Activated CD4-positive, alpha-beta T cell treated with anti-CD3 and anti-CD28 coated beads, Interleukin-2, Interleukin-6, amounts not matched to agents 100 ng/mL and 50 ng/mL, durations not matched to agents 16 hours and 8 hours (primary cell): Measurements from ENCODE around the gene ZNF385B.
"Not testable (repeated sequence)": the region's sequence is repeated elsewhere in the genome, so short reads cannot be mapped to it uniquely, and the experiment has no call there.

Experiments
- DNase-seq: peaks from one replicate; pipeline ENCODE4 v3.0.0-alpha.2; 2020

Gene ZNF385B

DNA sequence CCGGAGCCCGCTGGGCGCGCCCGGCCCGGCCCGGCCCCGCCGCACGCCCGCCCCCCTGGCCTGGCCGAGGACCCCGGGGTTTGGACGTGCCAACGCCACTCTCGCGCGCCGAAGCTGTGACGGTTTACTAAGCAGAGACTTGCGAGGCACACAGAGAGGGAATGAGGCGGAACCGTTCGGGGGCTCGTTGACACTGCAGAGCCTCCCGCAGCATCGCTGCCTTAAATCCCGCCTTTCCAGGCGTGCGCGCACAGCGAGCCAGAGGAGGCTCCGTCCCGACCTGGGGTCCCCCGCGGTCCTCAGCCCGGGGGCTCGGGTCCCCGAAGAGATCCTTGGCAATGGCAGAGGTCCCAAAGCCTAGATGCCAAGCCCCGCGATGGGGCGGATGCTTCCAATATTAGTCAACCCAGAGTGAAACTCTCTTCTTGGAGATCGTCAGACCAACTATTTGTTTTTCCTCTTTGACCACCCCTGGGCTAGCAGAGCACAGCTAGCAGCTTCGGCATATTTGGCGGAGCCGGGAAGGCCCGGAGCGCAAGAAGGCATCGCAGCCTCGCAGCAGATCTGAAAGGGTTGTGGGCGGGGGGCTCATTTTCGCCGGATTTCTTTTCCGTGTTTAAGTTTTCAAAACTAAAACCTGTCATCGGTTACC is at the start of gene ZNF385B:
Gene ZNF385B, minus strand, starts transcription at position 197 of the 652 bp plus-strand sequence.
- DNase-seq = no peak

DNA sequence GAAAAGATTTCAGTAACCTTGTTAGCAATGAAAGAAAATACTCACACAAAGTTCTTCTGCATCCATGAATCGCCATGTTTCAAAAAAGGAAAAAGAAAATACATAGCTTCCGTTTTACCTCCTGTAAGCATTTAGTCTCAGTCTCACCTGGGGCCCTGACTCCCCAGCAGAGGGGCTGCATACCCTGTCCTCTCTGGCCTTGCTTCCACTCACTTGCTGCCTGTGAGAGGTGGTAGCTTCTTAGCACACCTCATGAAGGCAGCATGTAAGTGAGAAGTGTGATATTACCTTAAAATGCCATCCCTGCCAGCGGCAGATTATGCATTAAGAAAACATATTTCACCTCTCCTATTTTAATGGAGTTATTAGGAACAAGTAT is 49.3 kb upstream of the ZNF385B start:
- no peak for DNase-seq

- no peak for DNase-seq
Observed at GRCh38 chr2:179909845-179910734, 48.7 kb upstream of the ZNF385B start.

GRCh38 chr2:179900655-179901054 is 39.2 kb upstream of the ZNF385B start:
- no peak for DNase-seq

DNA sequence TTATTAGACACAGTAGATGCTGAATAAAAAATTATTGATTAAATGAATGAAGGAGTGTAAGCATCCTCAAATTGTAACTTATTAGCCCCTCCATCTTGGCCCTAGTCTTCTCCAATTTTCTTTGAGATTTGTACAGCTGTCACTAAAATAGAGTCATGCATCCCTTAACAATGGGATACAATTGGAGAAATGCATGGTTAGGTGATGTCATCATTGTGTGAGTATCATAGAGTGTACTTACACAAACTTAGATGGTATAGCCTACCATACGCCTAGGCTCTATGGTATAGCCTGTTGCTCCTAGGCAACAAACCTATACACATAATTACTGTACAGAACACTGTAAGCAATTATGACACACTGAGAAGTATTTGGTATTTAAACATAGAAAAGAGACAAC is 38.3 kb upstream of the ZNF385B start:
- DNase-seq = no peak

DNA sequence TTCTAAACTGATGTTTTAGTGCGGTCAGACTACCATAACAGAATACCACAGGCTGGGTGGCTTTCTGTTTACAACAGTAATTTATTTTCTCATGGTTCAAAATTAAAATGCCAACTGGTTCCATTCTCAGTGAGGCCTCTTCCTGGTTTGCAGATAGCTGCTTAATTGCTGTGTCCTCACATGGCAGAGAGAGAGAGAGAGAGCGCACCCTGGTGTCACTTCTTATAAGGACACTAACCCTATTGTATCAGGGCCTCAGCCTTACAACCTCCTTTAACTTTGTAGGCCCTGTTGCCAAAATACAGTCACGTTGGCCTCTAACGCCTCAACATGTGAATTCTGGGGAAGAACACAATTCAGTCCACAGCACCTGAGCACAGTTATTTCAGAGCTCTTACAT is 37.5 kb upstream of the ZNF385B start:
- peak; percentile 41 for DNase-seq

DNA sequence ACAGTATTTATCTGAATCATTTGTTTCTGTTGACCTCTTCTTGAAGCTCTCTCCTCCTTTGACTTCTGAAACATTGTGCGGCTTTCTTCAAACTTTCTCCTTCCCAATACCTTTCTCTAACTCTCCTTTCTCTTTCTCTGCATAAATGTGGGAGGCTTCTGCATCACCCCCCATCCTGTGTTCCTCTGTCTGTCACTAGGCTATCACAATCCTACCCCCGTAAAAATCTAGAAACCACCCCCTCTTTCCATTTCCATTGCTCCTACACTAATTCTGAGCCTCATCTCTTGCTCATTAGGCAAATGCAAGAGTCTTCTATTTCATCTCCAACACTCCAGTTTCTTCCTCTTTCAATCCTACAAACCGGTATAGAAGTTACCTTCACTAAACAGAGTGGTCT is 32.2 kb upstream of the ZNF385B start:
- DNase-seq = no peak

- DNase-seq = no peak
Observed at GRCh38 chr2:179891237-179891636, 29.8 kb upstream of the ZNF385B start.

DNA sequence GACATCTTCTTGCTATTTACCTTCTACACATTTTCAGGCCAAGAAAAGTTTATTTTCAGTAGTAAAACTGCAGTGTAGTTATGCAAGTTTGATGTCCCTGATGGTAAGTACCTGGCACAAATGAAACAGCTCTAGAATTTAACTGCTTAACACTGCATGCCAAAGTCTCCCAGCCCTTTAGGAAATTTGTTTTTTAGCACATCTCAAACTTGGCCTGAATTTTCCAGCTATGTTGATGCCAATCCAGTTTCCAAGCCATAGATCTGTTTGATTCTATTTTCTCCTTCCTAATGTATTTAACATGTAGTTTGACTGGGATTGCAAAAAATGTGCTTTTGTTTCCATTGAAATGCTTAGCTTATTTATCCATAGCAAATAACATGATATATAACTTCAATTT is 29.3 kb upstream of the ZNF385B start:
- DNase-seq = no peak

DNA sequence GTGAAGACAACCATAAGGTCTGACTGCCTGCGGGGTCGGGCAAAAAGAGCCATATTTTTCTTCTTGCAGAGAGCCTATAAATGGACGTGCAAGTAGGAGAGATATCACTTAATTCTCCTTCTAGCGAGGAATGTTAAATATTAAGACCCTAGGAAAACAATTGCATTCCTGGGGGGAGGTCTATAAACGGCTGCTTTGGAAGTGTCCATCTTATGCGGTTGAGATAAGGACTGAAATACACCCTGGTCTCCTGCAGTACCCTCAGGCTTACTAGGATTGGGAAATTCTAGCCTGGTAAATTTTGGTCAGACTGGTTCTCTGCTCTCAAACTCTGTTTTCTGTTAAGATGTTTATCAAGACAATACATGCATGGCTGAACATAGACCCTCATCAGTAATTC is 27.2 kb upstream of the ZNF385B start:
- DNase-seq = not testable (repeated sequence)

DNA sequence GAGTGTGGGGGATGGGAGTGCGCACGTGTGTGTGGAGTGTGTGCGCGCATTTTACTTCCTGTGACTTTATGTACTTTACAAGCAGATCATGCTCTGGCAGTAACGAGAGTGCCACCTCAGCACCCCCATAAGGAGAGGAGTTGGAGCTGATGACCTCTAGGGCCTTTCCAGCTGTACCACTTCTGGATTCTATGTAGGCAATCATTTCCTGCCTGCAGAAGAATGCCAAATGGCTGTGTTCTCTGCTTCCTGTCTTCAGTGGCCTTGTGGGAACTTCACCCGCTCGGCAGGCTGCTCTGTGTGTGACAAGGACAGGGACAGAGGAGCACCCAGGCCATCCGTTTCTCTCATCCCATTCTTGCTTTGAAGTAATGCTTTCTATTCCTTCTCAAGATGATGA is 22.8 kb upstream of the ZNF385B start:
- no peak for DNase-seq

GRCh38 chr2:179882851-179883806 is 21.7 kb upstream of the ZNF385B start:
- no peak for DNase-seq

DNA sequence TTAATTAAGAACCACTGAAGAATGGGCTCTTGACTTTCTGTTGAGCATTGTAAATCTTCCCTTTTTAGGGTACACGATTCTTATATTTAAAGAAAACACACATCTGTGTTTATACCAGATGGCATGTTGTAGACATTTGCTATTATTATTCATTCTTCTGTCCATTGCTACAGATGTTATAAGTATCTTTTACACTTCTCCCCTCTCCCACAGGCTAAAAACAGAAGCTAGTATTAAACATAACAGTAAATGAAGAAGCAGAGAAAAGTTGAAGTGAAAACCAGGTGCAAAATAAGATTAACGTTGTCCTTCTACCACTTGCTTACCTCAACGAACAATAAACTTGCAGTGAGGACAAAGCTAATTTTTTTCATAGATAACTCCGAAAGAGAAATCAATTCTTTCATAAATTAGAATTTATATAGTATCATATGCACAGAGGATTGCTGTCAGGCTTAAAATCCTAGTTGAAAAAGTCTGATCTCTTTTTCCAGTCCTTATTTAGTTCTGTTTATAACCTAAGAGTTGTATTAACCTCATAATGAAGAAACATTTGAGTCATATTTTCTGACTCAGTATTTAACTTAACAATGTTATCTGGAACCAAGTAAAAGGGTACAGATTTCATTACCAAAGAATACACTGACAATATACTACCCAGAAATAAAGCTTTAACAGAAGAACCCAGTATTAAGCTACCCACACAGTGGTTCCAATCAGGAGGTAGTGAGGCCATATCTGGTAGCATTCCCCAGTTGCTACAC is 16.4 kb upstream of the ZNF385B start:
- no peak for DNase-seq

GRCh38 chr2:179876266-179876665 is 14.9 kb upstream of the ZNF385B start:
- DNase-seq = no peak

- no peak for DNase-seq
Observed at GRCh38 chr2:179875864-179876263, 14.5 kb upstream of the ZNF385B start.

- no peak for DNase-seq
Observed at GRCh38 chr2:179862898-179863458, 1.6 kb upstream of the ZNF385B start.

- no peak for DNase-seq
Observed at GRCh38 chr2:179861027-179861415, 391 bp downstream of the ZNF385B start.

DNA sequence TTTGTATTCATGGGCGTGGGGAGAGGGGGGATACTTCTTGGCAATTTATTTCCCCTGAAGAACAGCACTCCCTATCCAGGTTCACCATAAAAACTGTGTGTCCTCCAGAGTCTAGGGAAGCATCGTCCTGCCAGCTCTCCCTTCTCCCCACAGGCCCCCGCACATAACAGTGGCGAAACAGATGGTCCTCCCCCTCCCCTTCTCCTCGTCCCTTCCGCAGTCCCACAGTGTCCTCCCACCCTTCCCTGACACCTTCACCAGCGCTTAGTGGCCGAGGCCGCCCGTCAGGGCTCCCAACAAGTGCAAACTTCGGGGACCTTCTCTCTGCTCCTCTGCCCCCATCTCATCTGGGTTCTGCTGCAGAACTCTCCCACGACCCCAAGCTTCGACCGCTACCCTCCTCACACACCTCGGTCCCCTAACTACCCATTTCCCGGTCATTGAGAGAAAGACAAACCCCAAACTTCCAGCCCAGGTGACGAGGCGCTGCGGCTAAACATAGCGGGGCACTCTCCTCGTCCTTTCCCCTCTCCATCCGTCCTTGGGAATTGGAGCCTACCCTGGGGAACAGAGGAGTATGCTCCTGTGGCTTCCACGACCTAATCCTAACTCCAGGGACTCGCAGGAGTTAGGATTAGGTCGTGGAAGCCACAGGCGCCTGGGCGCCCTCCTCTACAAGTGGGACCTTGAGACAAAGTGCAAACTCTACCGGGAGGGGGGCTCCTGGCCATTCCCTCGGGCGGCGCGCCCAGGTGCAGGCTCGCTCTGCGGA is 971 bp downstream of the ZNF385B start:
- no peak for DNase-seq

DNA sequence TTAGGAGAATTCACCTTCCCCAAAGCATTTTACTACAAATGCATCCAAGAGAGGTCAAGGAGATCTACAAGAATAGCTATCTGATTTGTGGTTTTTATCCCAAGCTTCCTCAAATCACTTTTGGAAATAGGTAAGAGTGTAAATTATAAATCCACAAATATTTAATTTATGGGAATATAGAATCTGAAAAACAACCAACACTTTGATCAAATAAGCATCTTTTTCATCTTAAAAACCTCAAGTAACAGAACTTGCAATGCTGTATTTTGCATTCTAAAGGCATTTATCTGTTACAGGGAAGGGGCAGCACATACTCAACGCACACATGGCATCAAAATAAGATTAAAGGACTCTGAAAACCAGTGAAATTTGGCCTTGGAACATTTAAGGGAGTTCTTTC is 1.9 kb downstream of the ZNF385B start:
- DNase-seq = no peak

- no peak for DNase-seq
Observed at GRCh38 chr2:179857236-179857635, 4.2 kb downstream of the ZNF385B start.

- no peak for DNase-seq
Observed at GRCh38 chr2:179856205-179856604, 5.2 kb downstream of the ZNF385B start.
